Measurements from ENCODE around the gene MANBA.

DNA sequence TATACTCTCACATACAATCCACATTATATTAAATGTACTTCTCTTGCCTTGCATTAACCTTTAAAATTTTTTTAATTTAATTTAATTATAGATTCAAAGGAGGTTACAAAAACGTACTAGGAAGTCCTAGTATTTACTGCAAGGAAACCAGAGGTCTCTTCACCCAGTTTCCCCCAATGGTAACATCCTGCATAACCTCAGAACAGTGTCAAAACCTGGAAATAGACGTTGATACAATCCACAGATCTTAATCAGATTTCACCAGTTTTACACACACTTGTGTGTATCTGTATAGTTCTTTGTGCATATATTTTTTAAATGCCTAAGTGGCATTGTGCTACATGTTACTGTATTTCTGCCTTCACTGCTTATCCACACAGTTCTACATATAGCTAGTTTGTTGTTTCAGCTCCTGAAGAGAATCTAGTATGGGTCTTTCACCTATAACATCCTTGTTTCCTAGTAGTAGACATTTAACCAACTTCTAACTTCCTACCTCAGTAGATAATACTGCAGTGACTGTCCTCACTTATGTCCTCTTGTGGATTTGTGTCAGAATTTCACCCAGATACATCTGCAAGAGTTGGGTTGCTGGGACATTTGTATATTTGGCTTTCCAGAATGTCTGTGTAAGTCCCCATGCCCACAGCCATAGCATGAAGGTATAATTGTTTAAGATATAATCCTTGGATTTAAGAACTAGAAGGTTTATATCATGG lies 156.4 kb downstream of the MANBA start:
- TF ChIP-seq, protein P1, sequence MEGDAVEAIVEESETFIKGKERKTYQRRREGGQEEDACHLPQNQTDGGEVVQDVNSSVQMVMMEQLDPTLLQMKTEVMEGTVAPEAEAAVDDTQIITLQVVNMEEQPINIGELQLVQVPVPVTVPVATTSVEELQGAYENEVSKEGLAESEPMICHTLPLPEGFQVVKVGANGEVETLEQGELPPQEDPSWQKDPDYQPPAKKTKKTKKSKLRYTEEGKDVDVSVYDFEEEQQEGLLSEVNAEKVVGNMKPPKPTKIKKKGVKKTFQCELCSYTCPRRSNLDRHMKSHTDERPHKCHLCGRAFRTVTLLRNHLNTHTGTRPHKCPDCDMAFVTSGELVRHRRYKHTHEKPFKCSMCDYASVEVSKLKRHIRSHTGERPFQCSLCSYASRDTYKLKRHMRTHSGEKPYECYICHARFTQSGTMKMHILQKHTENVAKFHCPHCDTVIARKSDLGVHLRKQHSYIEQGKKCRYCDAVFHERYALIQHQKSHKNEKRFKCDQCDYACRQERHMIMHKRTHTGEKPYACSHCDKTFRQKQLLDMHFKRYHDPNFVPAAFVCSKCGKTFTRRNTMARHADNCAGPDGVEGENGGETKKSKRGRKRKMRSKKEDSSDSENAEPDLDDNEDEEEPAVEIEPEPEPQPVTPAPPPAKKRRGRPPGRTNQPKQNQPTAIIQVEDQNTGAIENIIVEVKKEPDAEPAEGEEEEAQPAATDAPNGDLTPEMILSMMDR (conservative IDR thresholded peaks at IDR 0.05; ENCODE audit: low read length) = peak; percentile 35; the same call in 1 of the 2 replicates
- TF ChIP-seq EZH2phosphoT487 (IDR thresholded peaks at IDR 0.05; ENCODE audit: borderline replicate concordance) = no peak

All from Loucy (cell line).